Measurements from ENCODE around the gene KRTAP6-1. TPM values are rescaled to one million over a fixed set of nuclear protein-coding genes. Genes with fewer than 3 reads are reported as not detected.

The KRTAP6-1 gene, protein sequence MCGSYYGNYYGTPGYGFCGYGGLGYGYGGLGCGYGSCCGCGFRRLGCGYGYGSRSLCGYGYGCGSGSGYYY
- total RNA-seq (not detected), polyA plus RNA-seq (not detected)
- long read RNA-seq, donor 1, result 0 reads
- long read RNA-seq, donor 2, result 0 reads
- long read RNA-seq, donor 3, result 0 reads
- long read RNA-seq, donor 4, result 0 reads
- long read RNA-seq, donor 5, result 0 reads

DNA sequence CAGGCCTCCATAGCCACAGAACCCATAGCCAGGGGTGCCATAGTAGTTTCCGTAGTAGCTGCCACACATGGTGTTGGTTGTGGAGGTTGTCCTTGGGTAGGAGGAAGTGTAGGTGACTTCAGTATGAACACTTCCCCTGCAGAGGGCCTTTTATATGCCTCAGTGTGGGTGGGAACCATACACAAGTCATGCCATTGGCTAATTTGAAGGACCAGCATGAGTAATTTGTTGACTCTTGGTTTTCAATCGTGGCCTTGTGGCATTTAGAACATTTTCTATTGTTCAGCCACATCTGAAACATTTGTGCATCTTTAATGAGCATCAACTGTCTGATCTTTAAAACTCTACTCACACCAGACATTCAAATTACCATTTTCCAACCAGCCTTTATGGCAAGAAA, at the start of gene KRTAP6-1:
KRTAP6-1 (minus strand) TSS at position 95 of the 400 bp plus-strand sequence; CDS start at position 69, 26 bp downstream.
- WGBS, 2 donors, result 71 to 78% methylated on average over 2 of the region's 2 CpGs
- Histone ChIP-seq H3K4me1 (ENCODE audit: control insufficient read depth in 5 of 5, insufficient read depth in 5 of 5, low read length in 5 of 5) (no peaks in the 10 kb centered on the region), H3K9me3 (ENCODE audit: control insufficient read depth in 4 of 4, insufficient read depth in 3 of 4, low read length in 3 of 4) (no peaks in the 10 kb centered on the region), H3K27me3 (ENCODE audit: control insufficient read depth in 3 of 3, insufficient read depth in 3 of 3, low read length in 2 of 3) (no peaks in the 10 kb centered on the region), H3K9ac (ENCODE audit: insufficient read depth in 1 of 2, low read length in 2 of 2) (no peak within 1 kb of the TSS), H3K27ac (ENCODE audit: low read depth in 1 of 2, low read length in 1 of 2) (no peak within 1 kb of the TSS), H3K36me3 (ENCODE audit: control insufficient read depth in 4 of 4, insufficient read depth in 4 of 4, low read length in 4 of 4) (no peaks in the 10 kb centered on the region), H3K4me3 (no peak within 1 kb of the TSS)
- TF ChIP-seq CTCF (IDR thresholded peaks at IDR 0.05; ENCODE audit: control extremely low read depth, extremely low read depth), result no peak
- DNase-seq (no peak), ATAC-seq (ENCODE audit: insufficient read depth, low FRiP score) (no peak)

GRCh38 chr21:30652891-30653290, 39.2 kb upstream of the KRTAP6-1 start:
- H3K4me3 ChIP-seq, result no peak overlapping the region
- DNase-seq (no peak), ATAC-seq (ENCODE audit: insufficient read depth, low FRiP score) (no peak)
- no peak overlapping the region for H3K9ac ChIP-seq (ENCODE audit: insufficient read depth in 1 of 2, low read length in 2 of 2)
- no peaks in the 10 kb centered on the region for H3K27me3 ChIP-seq (ENCODE audit: control insufficient read depth in 3 of 3, insufficient read depth in 3 of 3, low read length in 2 of 3)
- TF ChIP-seq CTCF (IDR thresholded peaks at IDR 0.05; ENCODE audit: control extremely low read depth, extremely low read depth), result no peak
- H3K27ac ChIP-seq (ENCODE audit: low read depth in 1 of 2, low read length in 1 of 2), result no peak overlapping the region
- no peaks in the 10 kb centered on the region for H3K4me1 ChIP-seq (ENCODE audit: control insufficient read depth in 5 of 5, insufficient read depth in 5 of 5, low read length in 5 of 5)
- H3K36me3 ChIP-seq (ENCODE audit: control insufficient read depth in 4 of 4, insufficient read depth in 4 of 4, low read length in 4 of 4), result no peaks in the 10 kb centered on the region
- no peaks in the 10 kb centered on the region for H3K9me3 ChIP-seq (ENCODE audit: control insufficient read depth in 4 of 4, insufficient read depth in 3 of 4, low read length in 3 of 4)

DNA sequence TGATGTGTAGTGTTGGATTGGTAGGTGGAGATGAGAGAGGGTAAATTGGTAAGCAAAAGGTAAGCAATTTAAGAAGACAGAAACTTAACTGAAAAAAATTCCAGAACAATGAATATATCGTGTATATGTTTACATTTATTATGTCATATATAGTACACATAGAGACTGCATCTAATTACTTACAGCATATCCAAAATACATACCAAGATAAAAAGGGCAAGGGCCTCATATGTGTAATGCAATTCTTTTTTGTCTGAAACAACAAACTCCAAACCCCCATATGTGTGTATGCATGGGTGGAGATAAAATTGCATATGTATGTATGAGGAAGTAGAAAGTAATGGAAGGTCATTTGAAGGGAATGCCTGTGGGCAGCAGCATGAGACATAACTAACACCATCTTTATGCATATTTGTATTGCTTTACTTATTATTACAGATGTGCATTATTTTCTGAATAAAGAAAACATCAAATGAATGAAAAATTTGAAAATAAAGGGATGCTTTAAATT, 33.2 kb upstream of the KRTAP6-1 start:
- DNase-seq (no peak), ATAC-seq (ENCODE audit: insufficient read depth, low FRiP score) (no peak)
- Histone ChIP-seq H3K9ac (ENCODE audit: insufficient read depth in 1 of 2, low read length in 2 of 2) (no peak overlapping the region), H3K4me3 (no peak overlapping the region), H3K27me3 (ENCODE audit: control insufficient read depth in 3 of 3, insufficient read depth in 3 of 3, low read length in 2 of 3) (no peaks in the 10 kb centered on the region), H3K36me3 (ENCODE audit: control insufficient read depth in 4 of 4, insufficient read depth in 4 of 4, low read length in 4 of 4) (no peaks in the 10 kb centered on the region), H3K4me1 (ENCODE audit: control insufficient read depth in 5 of 5, insufficient read depth in 5 of 5, low read length in 5 of 5) (no peaks in the 10 kb centered on the region), H3K9me3 (ENCODE audit: control insufficient read depth in 4 of 4, insufficient read depth in 3 of 4, low read length in 3 of 4) (no peaks in the 10 kb centered on the region), H3K27ac (ENCODE audit: low read depth in 1 of 2, low read length in 1 of 2) (no peak overlapping the region)
- TF ChIP-seq CTCF (IDR thresholded peaks at IDR 0.05; ENCODE audit: control extremely low read depth, extremely low read depth), result no peak
- WGBS, 2 donors, result 65 to 79% methylated on average over 1 of the region's 1 CpG

- Histone ChIP-seq H3K27ac (ENCODE audit: low read depth in 1 of 2, low read length in 1 of 2) (no peak within 1 kb of the TSS), H3K9me3 (ENCODE audit: control insufficient read depth in 4 of 4, insufficient read depth in 3 of 4, low read length in 3 of 4) (no peaks in the 10 kb centered on the region), H3K4me3 (no peak within 1 kb of the TSS), H3K36me3 (ENCODE audit: control insufficient read depth in 4 of 4, insufficient read depth in 4 of 4, low read length in 4 of 4) (no peaks in the 10 kb centered on the region), H3K9ac (ENCODE audit: insufficient read depth in 1 of 2, low read length in 2 of 2) (no peak within 1 kb of the TSS), H3K4me1 (ENCODE audit: control insufficient read depth in 5 of 5, insufficient read depth in 5 of 5, low read length in 5 of 5) (no peaks in the 10 kb centered on the region), H3K27me3 (ENCODE audit: control insufficient read depth in 3 of 3, insufficient read depth in 3 of 3, low read length in 2 of 3) (no peaks in the 10 kb centered on the region)
- no peak for TF ChIP-seq CTCF (IDR thresholded peaks at IDR 0.05; ENCODE audit: control extremely low read depth, extremely low read depth)
- no peak for DNase-seq
- 86 to 97% methylated on average over 2 of the region's 2 CpGs for WGBS, 2 donors
- no peak for ATAC-seq (ENCODE audit: insufficient read depth, low FRiP score)
Measured at GRCh38 chr21:30642564-30642963, 28.8 kb upstream of the KRTAP6-1 start, which contains the start of gene KRTAP20-3. TSS of gene KRTAP20-3 (plus strand) at chr21:30642864.
